LNCAP (cell line): ENCODE data around the gene STX16.

Experiments used
- CTCF ChIP-seq: fragments of 450-650 bp; IDR thresholded peaks from 2 replicates; pipeline ENCODE4 v1.5.1; 2017; ENCODE audit warnings: mild to moderate bottlenecking

STX16 gene

DNA sequence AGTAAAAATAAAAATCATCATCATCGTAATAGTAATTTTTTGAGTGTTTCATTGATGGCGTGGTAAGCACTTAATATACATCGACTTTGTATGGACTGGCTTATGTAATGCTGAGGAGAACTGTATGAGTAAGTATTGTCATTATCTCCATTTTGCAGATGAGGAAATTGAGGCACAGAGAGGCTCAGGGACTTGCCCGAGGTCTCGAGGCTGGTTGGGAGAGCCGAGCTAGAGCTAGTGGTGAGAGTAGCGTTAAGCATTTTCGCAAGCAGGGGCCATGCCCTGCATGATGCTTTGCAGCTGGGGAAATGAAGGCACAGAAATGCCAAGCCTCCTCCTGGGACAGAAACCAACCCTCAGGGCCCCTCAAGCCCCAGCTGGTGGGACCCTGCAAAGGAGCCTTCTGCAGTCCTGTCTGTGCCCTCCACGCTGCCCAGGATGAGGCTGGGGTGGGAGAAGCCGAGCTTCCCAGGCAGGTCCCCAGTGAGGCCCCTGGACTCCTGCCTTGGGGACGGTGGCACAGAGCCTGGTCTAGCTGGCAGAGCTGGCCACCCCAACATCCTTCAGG is 31.1 kb upstream of the STX16 start:
- TF ChIP-seq CTCF = no peak

DNA sequence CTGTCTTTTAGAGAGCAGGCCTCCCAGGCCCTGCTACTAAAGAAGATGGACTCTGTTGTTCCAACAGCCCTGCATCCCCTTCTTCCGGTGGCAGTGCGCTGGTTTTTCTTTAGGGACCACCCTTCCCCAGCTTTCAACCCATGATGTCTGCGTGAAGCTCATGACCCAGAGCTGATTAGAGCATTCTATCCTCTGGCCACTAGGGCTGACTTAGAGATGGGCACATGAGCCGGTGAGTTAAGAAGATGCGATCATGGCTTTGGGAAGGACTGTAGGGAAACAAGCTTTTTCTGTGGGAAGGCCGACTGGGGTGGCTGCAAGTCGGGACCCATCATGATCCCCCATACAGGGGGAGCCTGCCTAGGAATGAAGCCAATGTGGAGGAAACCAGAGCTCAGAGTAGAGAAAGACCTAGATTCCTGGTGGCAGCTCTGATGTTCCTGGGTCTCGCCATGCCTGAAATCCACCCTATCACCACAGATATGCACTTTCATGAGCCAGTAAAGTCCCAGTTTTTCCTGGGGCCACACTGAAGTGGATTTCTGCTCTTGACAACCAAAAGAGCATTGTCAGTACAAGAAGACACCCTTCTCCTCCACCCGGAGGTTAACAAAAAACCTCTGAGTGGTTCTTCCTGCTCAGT is 29.1 kb upstream of the STX16 start:
- TF ChIP-seq CTCF = no peak

DNA sequence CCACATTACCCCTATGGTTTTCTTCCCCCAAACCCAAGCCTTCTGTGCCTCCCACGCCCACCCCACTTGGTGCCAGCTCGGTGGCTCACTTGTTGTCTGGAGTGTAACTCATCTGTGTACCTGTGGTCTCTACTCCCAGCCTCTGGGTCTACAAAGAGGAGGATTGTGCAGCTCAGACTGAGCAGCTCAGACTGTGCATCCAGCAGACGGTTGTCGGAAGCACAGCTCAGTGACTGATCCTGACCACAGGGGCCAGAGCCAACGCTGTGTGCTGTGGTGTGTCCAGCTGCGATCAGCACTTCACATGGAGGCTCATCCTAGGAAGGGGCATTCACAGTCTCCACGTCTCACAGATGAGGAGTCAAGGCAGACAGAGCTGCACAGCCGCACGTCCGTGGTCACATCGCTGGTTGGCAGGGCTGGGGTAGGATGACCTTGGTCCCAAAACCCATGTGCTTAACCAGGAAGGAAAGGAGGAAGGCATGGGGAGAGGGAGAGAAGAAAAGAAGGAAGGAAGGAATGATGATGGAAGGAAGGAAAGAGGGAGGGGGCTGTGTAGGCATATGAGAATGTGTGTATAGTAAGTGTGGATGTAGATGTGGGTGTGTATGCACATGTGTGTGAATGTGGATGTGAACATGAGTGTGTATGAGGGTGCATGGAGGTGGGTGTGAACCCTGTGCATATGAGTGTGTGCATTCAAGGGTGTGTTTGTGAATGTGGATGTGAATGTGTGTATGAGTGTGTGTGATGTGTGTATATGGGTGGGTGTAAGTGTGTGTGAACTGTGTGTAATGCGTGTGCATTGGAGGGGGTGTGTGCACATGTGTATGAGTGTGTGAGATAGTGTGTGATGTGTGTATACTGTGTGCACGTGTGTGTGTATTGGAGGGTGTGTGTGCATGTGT is 28.2 kb upstream of the STX16 start:
- no peak for TF ChIP-seq CTCF

GRCh38 chr20:58623579-58624473 is 27.3 kb upstream of the STX16 start:
- TF ChIP-seq CTCF = no peak

- no peak for TF ChIP-seq CTCF
These were observed 26.4 kb upstream of the STX16 start for GRCh38 chr20:58624687-58625086.

GRCh38 chr20:58625585-58625984 is 25.5 kb upstream of the STX16 start:
- TF ChIP-seq CTCF = no peak

- TF ChIP-seq CTCF = no peak
These were observed 25.0 kb upstream of the STX16 start for GRCh38 chr20:58626051-58626450.
